GM23338 (cell line): Measurements from ENCODE around the gene TAS2R8. TPM values are rescaled to one million over a fixed set of nuclear protein-coding genes. Genes with fewer than 3 reads are reported as not detected.

Experiments used
- ATAC-seq: fragments of 200-7000 bp; cut with Tn5 transposase; 3 replicates; pipeline ENCODE4 v1.9.1; 2020
- DNase-seq: peaks from one replicate; pipeline ENCODE4 v3.0.0-alpha.2; 2015; ENCODE audit warnings: low spot score
- H2AFZ ChIP-seq: fragments of 200-600 bp; sonication (generic); 2 replicates; pipeline ENCODE4 v1.8.0; 2016; ENCODE audit warnings: antibody characterized with exemption, mild to moderate bottlenecking, moderate library complexity
- H3F3A ChIP-seq: fragments of 200-600 bp; sonication (generic); replicated peaks from 2 replicates; pipeline ENCODE4 v1.8.0; 2017; ENCODE audit warnings: antibody characterized with exemption, mixed run types, low read depth
- H3K27ac ChIP-seq: fragments of 200-600 bp; sonication (generic); 2 replicates; pipeline ENCODE4 v1.6.1; 2016; ENCODE audit warnings: low read depth
- H3K27me3 ChIP-seq: fragments of 200-600 bp; sonication (generic); 2 replicates; pipeline ENCODE4 v1.8.0; 2016; ENCODE audit warnings: mild to moderate bottlenecking, mixed run types, moderate library complexity; ENCODE audit not compliant: insufficient read depth
- H3K36me3 ChIP-seq: fragments of 200-600 bp; sonication (generic); 2 replicates; pipeline ENCODE4 v1.8.0; 2016; ENCODE audit warnings: mild to moderate bottlenecking; ENCODE audit not compliant: insufficient read depth
- H3K4me1 ChIP-seq: fragments of 200-600 bp; sonication (generic); 2 replicates; pipeline ENCODE4 v1.8.0; 2016; ENCODE audit warnings: mild to moderate bottlenecking, moderate library complexity; ENCODE audit not compliant: insufficient read depth
- H3K4me2 ChIP-seq: fragments of 200-600 bp; sonication (generic); 2 replicates; pipeline ENCODE4 v1.7.1; 2017; ENCODE audit warnings: mixed run types
- H3K4me3 ChIP-seq: fragments of 200-600 bp; sonication (generic); 2 replicates; pipeline ENCODE4 v1.6.1; 2016; ENCODE audit warnings: mixed run types
- H3K79me2 ChIP-seq: fragments of 200-600 bp; sonication (generic); replicated peaks from 2 replicates; pipeline ENCODE4 v1.8.0; 2017; ENCODE audit warnings: mild to moderate bottlenecking; ENCODE audit not compliant: insufficient read depth
- H3K9me2 ChIP-seq: fragments of 200-600 bp; sonication (generic); 2 replicates; pipeline ENCODE4 v1.8.0; 2017; ENCODE audit not compliant: insufficient read depth
- H4K20me1 ChIP-seq: fragments of 200-600 bp; sonication (generic); replicated peaks from 2 replicates; pipeline ENCODE4 v1.8.0; 2017; ENCODE audit warnings: mild to moderate bottlenecking; ENCODE audit not compliant: insufficient read depth
- H3K27ac Mint-ChIP-seq: 2 replicates; pipeline ENCODE4 v1.8.0; 2020; ENCODE audit warnings: inconsistent platforms, mild to moderate bottlenecking, moderate library complexity, mixed read lengths
- H3K27me3 Mint-ChIP-seq: 3 replicates; pipeline ENCODE4 v1.8.0; 2022; ENCODE audit warnings: low read depth, mild to moderate bottlenecking, moderate library complexity, mixed read lengths, inconsistent platforms; ENCODE audit not compliant: insufficient read depth, poor library complexity
- H3K36me3 Mint-ChIP-seq: 3 replicates; pipeline ENCODE4 v1.8.0; 2021; ENCODE audit warnings: low read depth, mild to moderate bottlenecking, inconsistent platforms, moderate library complexity, mixed read lengths
- H3K4me1 Mint-ChIP-seq: 3 replicates; pipeline ENCODE4 v1.8.0; 2020; ENCODE audit warnings: mild to moderate bottlenecking, inconsistent platforms, mixed read lengths
- H3K4me3 Mint-ChIP-seq: 3 replicates; pipeline ENCODE4 v1.8.0; 2021; ENCODE audit warnings: moderate library complexity, mild to moderate bottlenecking, inconsistent platforms, mixed read lengths
- H3K9me3 Mint-ChIP-seq: 3 replicates; pipeline ENCODE4 v1.8.0; 2020; ENCODE audit warnings: moderate library complexity, mild to moderate bottlenecking, inconsistent platforms, mixed read lengths
- CREB1 ChIP-seq: fragments of 250-450 bp; sonication (Bioruptor Pico); IDR thresholded peaks from 2 replicates; pipeline ENCODE4 v1.5.0; 2020; ENCODE audit warnings: low read depth, mild to moderate bottlenecking, moderate library complexity
- EZH2phosphoT487 ChIP-seq: fragments of 200-600 bp; sonication (generic); IDR thresholded peaks from one replicate; pipeline ENCODE4 v1.8.1; 2018; ENCODE audit warnings: antibody characterized with exemption; ENCODE audit not compliant: unreplicated experiment
- JUNB ChIP-seq: IDR thresholded peaks from one replicate; pipeline ENCODE4 v1.6.1; 2016; ENCODE audit warnings: antibody characterized with exemption; ENCODE audit not compliant: unreplicated experiment
- NANOG ChIP-seq: IDR thresholded peaks from 2 replicates; pipeline ENCODE4 v1.6.1; 2016; ENCODE audit warnings: antibody characterized with exemption, borderline replicate concordance
- POLR2AphosphoS5 ChIP-seq: IDR thresholded peaks from 2 replicates; pipeline ENCODE4 v1.6.1; 2016; ENCODE audit warnings: antibody characterized with exemption, low read depth
- STAT1 ChIP-seq: IDR thresholded peaks from one replicate; pipeline ENCODE4 v1.6.1; 2016; ENCODE audit warnings: antibody characterized with exemption; ENCODE audit not compliant: unreplicated experiment
- ZNF331 ChIP-seq: fragments of 250-450 bp; sonication (Bioruptor Pico); IDR thresholded peaks from 2 replicates; pipeline ENCODE4 v1.5.0; 2020; ENCODE audit warnings: low read depth, mild to moderate bottlenecking, moderate library complexity
- polyA plus RNA-seq: library from polyadenylated mRNA; unstranded; fragments of >200 nt; fragmentation: Nextera tagmentation; extraction: Ambion mirVana; gene quantifications from 2 replicates; pipeline ENCODE4 v1.2.1, GENCODE V29; 2016
- total RNA-seq: library from RNA; depleted of rRNA; stranded (reverse); fragments of >200 nt; shearing (Covaris generic); gene quantifications from 2 replicates; pipeline ENCODE4 v1.2.3, GENCODE V29; 2014
- TF ChIP-seq, protein P1 (sequence below): fragments of 250-450 bp; sonication (Bioruptor Pico); IDR thresholded peaks from 2 replicates; pipeline ENCODE4 v1.5.0; 2020; ENCODE audit warnings: mild to moderate bottlenecking, moderate library complexity
- TF ChIP-seq, protein P2 (sequence below): IDR thresholded peaks from one replicate; pipeline ENCODE4 v1.6.1; 2018; ENCODE audit warnings: antibody characterized with exemption; ENCODE audit not compliant: unreplicated experiment

Gene TAS2R8
- total and polyA plus RNA-seq, 2 experiments from 2014 or later = not detected

DNA sequence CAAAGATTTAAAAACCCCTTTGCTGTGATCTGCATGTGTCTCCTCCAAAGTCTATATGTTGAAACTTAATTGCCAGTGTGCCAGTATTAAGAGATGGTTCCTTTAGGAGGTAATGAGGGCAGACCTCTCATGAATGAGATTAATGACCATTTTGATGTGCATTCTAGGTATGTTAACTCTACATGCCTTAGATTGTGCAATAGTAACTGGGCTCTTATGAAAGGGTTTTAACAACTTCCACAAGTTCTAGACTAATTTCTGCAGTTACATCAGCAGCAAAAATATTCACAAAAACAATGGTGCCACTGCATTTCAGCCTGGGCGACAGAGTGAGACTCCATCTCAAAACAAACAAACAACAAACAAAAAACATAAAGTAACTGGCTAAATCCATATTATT lies 22.9 kb upstream of the TAS2R8 start:
- Mint-ChIP-seq H3K36me3 (no peaks in the 10 kb centered on the region), H3K4me3 (no peak overlapping the region), H3K4me1 (no peaks in the 10 kb centered on the region), H3K27me3 (no peaks in the 10 kb centered on the region), H3K9me3 (no peaks in the 10 kb centered on the region), H3K27ac (no peak overlapping the region)
- Histone ChIP-seq H3K9me2 (no peaks in the 10 kb centered on the region), H3K4me3 (no peak overlapping the region), H3K79me2 (no peaks in the 10 kb centered on the region), H3F3A (no peaks in the 10 kb centered on the region), H3K4me1 (no peaks in the 10 kb centered on the region), H3K27ac (no peak overlapping the region), H2AFZ (no peak overlapping the region), H3K36me3 (no peaks in the 10 kb centered on the region), H3K27me3 (no peaks in the 10 kb centered on the region), H3K4me2 (no peak overlapping the region), H4K20me1 (no peaks in the 10 kb centered on the region)
- DNase-seq (no peak), ATAC-seq (no peak)
- no peak for TF ChIP-seq EZH2phosphoT487

DNA sequence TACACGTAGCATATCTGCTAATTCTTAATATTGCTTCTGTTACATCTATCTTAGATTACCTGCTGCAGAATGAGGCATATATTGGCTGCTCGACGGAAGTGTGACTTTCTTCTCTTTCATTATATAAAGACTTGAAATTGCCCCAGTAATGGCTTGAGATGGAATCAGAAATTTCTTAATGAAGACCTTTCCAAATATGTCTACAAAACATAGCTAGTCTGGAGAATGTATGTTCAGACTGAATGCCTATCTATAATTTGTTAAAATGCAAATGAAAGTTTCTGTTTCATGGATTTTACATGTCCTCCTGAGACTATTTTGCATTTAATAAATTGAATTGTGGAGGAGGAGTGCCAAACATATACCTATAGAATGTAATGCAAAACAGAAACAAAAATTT lies 19.2 kb upstream of the TAS2R8 start, which contains the start of gene TAS2R10:
TAS2R10 (minus strand) TSS at position 101 of the 400 bp plus-strand sequence; CDS start at position 12, 89 bp downstream.
- H3K27ac Mint-ChIP-seq = no peak within 1 kb of the TSS
- Histone ChIP-seq H3K4me2 (no peak within 1 kb of the TSS), H3K27ac (no peak within 1 kb of the TSS), H3K79me2 (no peaks in the 10 kb centered on the region), H2AFZ (no peak within 1 kb of the TSS), H3K4me1 (no peaks in the 10 kb centered on the region), H3K27me3 (no peaks in the 10 kb centered on the region), H3K9me2 (no peaks in the 10 kb centered on the region), H4K20me1 (no peaks in the 10 kb centered on the region), H3F3A (no peaks in the 10 kb centered on the region), H3K36me3 (no peaks in the 10 kb centered on the region), H3K4me3 (no peak within 1 kb of the TSS)
- H3K4me1 Mint-ChIP-seq = no peaks in the 10 kb centered on the region
- no peak for ATAC-seq
- H3K4me3 Mint-ChIP-seq = no peak within 1 kb of the TSS
- no peaks in the 10 kb centered on the region for H3K9me3 Mint-ChIP-seq
- TF ChIP-seq, protein P1, sequence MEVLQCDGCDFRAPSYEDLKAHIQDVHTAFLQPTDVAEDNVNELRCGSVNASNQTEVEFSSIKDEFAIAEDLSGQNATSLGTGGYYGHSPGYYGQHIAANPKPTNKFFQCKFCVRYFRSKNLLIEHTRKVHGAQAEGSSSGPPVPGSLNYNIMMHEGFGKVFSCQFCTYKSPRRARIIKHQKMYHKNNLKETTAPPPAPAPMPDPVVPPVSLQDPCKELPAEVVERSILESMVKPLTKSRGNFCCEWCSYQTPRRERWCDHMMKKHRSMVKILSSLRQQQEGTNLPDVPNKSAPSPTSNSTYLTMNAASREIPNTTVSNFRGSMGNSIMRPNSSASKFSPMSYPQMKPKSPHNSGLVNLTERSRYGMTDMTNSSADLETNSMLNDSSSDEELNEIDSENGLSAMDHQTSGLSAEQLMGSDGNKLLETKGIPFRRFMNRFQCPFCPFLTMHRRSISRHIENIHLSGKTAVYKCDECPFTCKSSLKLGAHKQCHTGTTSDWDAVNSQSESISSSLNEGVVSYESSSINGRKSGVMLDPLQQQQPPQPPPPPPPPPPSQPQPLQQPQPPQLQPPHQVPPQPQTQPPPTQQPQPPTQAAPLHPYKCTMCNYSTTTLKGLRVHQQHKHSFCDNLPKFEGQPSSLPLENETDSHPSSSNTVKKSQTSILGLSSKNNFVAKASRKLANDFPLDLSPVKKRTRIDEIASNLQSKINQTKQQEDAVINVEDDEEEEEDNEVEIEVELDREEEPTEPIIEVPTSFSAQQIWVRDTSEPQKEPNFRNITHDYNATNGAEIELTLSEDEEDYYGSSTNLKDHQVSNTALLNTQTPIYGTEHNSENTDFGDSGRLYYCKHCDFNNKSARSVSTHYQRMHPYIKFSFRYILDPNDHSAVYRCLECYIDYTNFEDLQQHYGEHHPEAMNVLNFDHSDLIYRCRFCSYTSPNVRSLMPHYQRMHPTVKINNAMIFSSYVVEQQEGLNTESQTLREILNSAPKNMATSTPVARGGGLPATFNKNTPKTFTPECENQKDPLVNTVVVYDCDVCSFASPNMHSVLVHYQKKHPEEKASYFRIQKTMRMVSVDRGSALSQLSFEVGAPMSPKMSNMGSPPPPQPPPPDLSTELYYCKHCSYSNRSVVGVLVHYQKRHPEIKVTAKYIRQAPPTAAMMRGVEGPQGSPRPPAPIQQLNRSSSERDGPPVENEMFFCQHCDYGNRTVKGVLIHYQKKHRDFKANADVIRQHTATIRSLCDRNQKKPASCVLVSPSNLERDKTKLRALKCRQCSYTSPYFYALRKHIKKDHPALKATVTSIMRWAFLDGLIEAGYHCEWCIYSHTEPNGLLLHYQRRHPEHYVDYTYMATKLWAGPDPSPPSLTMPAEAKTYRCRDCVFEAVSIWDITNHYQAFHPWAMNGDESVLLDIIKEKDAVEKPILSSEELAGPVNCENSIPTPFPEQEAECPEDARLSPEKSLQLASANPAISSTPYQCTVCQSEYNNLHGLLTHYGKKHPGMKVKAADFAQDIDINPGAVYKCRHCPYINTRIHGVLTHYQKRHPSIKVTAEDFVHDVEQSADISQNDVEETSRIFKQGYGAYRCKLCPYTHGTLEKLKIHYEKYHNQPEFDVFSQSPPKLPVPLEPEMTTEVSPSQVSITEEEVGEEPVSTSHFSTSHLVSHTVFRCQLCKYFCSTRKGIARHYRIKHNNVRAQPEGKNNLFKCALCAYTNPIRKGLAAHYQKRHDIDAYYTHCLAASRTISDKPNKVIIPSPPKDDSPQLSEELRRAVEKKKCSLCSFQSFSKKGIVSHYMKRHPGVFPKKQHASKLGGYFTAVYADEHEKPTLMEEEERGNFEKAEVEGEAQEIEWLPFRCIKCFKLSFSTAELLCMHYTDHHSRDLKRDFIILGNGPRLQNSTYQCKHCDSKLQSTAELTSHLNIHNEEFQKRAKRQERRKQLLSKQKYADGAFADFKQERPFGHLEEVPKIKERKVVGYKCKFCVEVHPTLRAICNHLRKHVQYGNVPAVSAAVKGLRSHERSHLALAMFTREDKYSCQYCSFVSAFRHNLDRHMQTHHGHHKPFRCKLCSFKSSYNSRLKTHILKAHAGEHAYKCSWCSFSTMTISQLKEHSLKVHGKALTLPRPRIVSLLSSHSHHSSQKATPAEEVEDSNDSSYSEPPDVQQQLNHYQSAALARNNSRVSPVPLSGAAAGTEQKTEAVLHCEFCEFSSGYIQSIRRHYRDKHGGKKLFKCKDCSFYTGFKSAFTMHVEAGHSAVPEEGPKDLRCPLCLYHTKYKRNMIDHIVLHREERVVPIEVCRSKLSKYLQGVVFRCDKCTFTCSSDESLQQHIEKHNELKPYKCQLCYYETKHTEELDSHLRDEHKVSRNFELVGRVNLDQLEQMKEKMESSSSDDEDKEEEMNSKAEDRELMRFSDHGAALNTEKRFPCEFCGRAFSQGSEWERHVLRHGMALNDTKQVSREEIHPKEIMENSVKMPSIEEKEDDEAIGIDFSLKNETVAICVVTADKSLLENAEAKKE (CRISPR knock-in tag) = no peak
- no peak for TF ChIP-seq JUNB
- no peak for TF ChIP-seq NANOG
- TF ChIP-seq STAT1 = no peak
- no peak for TF ChIP-seq EZH2phosphoT487
- no peak for TF ChIP-seq CREB1 (CRISPR knock-in tag)
- TF ChIP-seq ZNF331 (CRISPR knock-in tag) = no peak
- no peak for TF ChIP-seq POLR2AphosphoS5
- TF ChIP-seq, protein P2, sequence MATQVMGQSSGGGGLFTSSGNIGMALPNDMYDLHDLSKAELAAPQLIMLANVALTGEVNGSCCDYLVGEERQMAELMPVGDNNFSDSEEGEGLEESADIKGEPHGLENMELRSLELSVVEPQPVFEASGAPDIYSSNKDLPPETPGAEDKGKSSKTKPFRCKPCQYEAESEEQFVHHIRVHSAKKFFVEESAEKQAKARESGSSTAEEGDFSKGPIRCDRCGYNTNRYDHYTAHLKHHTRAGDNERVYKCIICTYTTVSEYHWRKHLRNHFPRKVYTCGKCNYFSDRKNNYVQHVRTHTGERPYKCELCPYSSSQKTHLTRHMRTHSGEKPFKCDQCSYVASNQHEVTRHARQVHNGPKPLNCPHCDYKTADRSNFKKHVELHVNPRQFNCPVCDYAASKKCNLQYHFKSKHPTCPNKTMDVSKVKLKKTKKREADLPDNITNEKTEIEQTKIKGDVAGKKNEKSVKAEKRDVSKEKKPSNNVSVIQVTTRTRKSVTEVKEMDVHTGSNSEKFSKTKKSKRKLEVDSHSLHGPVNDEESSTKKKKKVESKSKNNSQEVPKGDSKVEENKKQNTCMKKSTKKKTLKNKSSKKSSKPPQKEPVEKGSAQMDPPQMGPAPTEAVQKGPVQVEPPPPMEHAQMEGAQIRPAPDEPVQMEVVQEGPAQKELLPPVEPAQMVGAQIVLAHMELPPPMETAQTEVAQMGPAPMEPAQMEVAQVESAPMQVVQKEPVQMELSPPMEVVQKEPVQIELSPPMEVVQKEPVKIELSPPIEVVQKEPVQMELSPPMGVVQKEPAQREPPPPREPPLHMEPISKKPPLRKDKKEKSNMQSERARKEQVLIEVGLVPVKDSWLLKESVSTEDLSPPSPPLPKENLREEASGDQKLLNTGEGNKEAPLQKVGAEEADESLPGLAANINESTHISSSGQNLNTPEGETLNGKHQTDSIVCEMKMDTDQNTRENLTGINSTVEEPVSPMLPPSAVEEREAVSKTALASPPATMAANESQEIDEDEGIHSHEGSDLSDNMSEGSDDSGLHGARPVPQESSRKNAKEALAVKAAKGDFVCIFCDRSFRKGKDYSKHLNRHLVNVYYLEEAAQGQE = no peak
- no peak for DNase-seq
- no peaks in the 10 kb centered on the region for H3K36me3 Mint-ChIP-seq
- no peaks in the 10 kb centered on the region for H3K27me3 Mint-ChIP-seq
